GM19397 (cell line): Measurements from ENCODE around the gene SKIC3.

Experiments used
- ATAC-seq: cut with Tn5 transposase; IDR thresholded peaks from one replicate; pipeline ENCODE4 v1.9.1; 2021; ENCODE audit warnings: mild to moderate bottlenecking, moderate library complexity; ENCODE audit not compliant: unreplicated experiment

SKIC3 gene

DNA sequence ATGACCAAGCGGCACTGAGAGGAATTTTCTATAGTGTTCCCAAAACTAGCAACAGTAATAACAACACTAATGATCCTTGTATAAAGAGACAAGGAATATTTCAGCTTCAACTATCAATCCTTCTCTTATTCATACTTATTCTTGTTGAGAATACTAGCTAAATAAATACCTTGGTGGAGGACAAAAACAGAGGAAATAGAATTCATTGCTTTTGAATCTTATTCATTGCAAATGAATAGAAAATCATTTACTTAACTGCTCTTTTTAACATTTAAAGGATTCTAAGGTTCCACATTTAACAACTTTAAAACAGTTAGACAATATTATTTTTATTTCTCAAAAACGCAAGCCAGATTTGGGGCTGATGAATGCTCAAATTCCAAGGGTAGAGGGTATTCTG is 22.4 kb downstream of the SKIC3 start:
- ATAC-seq: no peak

DNA sequence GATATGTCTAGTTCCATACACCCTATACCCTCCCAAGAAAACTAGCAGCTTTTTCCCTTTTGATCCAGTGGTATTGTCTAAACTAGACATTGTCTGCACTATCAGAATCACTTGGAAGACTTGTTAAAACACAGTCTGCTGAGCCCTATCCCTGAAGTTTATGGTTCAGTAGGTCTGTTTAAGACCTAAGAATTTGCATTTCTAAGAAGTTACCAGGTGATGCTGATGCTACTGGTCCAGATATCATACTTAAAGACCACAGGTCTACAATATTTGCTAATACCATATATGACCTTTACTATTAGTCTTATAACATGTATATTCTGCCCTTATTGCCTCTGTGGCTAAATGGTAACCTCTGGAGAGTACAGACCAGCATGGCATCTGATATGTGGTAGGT is 23.3 kb downstream of the SKIC3 start:
- ATAC-seq: no peak

DNA sequence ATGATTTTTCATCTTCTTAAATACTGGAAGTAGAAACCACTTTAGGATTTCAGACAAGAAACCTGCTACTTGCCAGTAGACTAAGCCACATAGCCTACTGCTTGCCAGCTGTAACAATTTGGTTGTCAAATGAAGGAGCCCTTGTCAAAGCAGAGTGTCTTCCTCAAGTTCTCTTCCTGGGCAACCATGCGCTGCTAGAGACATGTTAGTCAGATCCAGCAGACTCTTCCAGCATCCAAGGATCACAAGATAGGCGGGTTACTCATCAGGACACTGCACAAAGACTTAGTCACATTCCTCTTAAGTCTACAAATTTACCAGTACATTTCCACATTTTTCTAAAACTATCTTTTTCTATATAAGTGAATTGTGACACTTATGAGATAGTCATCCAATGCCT is 24.4 kb downstream of the SKIC3 start:
- ATAC-seq: no peak

DNA sequence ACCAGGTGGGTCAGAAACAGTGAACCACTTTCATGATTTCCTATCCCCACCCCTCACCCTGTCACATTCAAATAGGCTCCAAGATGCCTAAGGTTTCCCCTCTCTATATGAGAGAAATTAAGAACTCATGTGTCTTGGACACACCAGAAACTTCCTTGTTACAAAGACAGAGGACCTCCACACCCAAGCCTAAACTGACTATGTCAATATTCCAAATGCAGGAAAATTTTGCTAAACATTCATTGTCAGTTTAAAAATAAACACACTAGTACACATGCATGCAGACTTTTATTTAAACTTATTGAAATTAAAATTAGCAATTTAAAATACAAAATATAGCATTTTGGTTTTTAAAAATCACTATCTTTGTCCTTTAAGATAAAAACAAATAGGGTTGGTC is 26.2 kb downstream of the SKIC3 start:
- ATAC-seq: no peak

GRCh38 chr5:95526871-95527270 is 27.9 kb downstream of the SKIC3 start:
- no peak for ATAC-seq

GRCh38 chr5:95524423-95524822 is 30.4 kb downstream of the SKIC3 start:
- no peak for ATAC-seq

DNA sequence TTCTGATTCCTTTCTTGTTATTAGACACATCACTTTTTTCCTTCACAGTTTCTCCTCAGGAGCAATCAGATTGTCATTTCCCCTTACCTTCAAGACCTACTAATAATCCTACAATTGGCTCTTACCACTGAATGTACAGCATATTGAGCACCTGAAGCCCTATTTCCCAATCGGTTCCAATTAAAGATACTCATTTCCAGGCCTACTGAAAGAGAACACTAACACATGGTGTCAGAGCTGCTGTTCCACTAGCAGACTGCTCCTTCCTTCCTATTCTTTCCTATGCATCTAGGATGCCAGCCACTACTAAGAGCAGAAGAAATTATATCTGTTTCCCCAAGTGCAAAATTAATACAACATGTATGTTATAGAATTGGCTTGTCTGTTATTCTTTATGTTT is 34.6 kb downstream of the SKIC3 start:
- ATAC-seq: no peak

DNA sequence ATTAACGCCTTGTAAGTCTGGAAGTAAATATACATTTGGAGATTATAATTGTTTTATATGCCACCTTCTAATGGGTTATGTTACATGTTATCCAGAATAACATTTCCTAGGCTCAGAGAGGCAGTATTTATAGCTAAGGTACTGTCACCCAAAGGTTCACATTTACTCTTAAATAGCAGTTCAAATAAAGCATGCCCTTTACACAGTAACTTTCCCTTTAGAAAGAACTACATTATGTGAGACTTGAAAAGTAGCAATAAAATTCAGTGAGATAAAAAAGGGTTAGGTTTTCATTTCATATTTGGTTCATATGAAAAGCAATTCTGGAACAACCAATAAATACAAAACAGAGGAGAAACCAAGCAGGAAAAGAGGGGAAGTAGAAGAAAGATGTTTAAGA is 35.1 kb downstream of the SKIC3 start:
- no peak for ATAC-seq

DNA sequence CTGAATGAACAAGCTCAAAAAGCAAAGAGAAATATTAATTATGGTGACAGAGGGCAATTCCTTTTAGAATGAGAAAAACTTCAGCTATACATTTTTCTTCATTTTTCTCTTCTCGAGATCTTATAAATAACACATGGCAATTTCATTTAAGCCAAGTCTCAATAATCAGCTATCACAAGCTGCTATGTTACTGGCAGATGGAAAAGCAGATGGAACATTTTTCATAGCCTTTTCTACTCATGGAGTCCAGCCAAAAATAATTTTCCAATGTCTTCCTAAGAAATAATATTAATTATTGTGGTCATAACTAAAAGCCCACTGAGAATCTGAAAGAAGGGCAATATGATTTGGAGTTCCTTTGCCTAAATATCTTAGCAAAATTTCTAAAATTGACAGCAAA is 35.6 kb downstream of the SKIC3 start:
- no peak for ATAC-seq

GRCh38 chr5:95518417-95518816 is 36.4 kb downstream of the SKIC3 start:
- no peak for ATAC-seq

- ATAC-seq: no peak
These were observed 43.2 kb downstream of the SKIC3 start for GRCh38 chr5:95511606-95512005.

GRCh38 chr5:95508550-95508949 is 46.2 kb downstream of the SKIC3 start:
- no peak for ATAC-seq
